DMS79 (cell line): ENCODE data around the gene LRRC75B.
"Not testable (repeated sequence)": the region's sequence is repeated elsewhere in the genome, so short reads cannot be mapped to it uniquely, and the experiment has no call there.

Experiments
- DNase-seq: peaks from one replicate; lab custom pipeline; 2025; lab: John Stamatoyannopoulos, UW

LRRC75B gene

GRCh38 chr22:24592851-24593558, at the start of gene LRRC75B:
LRRC75B (minus strand) TSS chr22:24593073; CDS start chr22:24593039, 34 bp downstream.
- peak; percentile 41 for DNase-seq

- not testable (repeated sequence) for DNase-seq
Observed at GRCh38 chr22:24642307-24642706, 49.4 kb upstream of the LRRC75B start.

- not testable (repeated sequence) for DNase-seq
Observed at GRCh38 chr22:24636513-24636912, 43.6 kb upstream of the LRRC75B start.

GRCh38 chr22:24634776-24635389, 42.0 kb upstream of the LRRC75B start:
- not testable (repeated sequence) for DNase-seq

DNA sequence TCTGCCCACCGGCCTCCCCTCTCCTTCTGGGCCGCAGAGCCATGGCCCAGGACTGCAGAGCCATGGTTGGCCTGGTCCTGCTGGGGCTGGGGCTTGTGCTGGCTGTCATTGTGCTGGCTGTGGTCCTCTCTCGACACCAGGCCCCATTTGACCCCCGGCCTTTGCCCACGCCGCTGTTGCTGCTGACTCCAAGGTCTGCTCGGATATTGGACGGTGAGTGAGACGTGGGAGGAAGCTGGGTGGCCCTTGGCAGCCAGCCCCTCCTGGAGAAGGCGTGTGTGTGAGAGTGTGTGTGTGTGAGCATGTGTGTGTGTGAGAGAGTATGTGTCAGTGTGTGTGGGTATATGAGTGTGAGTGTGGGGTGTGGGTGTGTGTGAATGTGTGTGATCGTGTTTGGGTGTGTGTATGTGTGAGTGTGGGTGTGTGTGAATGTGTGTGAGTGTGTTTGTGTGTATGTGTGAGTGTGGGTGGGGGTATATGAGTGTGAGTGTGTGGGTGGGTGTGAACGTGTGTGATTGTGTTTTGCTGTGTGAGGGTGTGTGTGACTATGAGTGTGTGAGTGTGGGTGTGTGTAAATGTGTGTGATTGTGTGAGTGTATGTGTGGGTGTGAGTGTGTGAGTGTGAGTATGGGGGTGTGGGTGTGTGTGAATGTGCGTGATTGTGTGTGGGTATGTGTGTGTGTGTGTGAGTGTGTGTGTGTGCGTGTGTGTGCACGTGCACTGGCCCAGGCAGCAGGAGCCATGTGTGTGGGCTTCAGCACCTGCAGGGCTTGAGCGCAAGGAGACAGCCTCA, 40.6 kb upstream of the LRRC75B start:
- DNase-seq: not testable (repeated sequence)

DNA sequence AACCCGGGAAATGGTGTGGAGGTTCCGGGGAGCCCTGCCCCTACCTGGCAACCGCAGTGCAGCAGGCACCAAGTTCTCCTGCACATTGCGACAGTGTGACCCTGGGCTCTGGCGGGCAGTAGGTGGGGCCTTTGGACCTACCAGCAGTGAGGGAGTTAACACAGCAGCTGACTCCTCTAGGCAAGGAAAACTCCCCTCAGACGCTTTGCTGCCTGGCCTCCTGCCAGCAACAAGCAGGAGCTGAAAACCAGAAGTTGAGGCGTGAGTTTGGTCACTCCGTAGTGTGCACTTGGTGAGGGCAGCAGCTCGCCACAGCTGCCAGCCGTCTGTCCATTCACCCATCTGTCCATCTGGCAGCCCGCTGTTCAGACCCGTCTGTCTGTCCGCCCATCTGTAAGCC, 39.8 kb upstream of the LRRC75B start:
- not testable (repeated sequence) for DNase-seq

- not testable (repeated sequence) for DNase-seq
Observed at GRCh38 chr22:24631430-24632122, 38.7 kb upstream of the LRRC75B start.

DNA sequence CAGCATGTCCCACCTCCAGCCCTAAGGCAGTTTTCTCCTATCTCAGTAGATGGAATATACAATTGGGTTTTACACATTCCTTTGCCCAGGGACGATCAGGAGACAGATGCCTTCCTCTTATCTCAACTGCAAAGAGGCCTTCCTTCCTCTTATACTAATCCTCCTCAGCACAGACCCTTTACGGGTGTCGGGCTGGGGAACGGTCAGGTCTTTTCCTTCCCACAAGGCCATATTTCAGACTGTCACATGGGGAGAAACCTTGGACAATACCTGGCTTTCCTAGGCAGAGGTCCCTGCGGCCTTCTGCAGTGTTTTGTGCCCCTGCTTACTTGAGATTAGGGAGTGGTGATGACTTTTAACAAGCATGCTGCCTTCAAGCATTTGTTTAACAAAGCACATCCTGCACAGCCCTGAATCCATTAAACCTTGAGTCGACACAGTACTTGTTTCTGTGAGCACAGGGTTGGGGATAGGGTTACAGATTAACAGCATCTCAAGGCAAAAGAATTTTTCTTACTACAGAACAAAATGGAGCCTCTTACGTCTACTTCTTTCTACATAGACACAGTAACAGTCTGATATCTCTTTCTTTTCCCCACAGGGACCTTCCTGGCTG, 38.0 kb upstream of the LRRC75B start:
- DNase-seq: not testable (repeated sequence)

DNA sequence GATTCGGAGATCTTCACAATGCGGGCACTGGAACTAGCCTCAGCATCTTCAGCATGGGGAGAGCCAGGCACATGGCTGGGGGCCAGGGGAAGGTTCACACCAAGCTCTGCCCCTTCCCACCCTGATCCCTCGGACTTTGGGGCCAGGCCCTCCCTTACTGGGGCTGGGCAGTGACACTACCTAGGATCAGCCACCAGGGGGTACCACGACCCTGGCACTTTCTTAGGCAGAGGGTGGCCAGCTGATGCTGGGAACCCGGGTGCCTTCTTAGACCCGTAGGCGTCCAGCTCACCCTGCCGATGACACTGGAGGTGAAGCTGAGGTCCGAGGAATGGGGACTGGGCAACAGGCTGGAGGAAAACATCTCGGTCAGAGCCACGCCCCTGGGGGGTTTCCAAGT, 36.2 kb upstream of the LRRC75B start:
- not testable (repeated sequence) for DNase-seq

DNA sequence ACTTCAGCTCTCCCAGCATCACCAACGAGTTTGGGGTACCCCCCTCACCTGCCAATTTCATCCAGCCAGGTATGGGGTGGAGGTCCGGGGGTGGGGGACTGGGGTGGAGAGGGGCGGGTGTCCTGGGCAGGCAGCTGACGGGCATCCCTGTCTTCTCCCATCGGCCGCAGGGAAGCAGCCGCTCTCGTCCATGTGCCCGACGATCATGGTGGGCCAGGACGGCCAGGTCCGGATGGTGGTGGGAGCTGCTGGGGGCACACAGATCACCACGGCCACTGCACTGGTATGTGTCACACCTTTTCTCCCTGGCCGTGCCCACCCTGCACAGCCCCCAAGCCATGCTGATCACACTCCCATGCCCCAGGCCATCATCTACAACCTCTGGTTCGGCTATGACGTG, 35.0 kb upstream of the LRRC75B start:
- not testable (repeated sequence) for DNase-seq

DNA sequence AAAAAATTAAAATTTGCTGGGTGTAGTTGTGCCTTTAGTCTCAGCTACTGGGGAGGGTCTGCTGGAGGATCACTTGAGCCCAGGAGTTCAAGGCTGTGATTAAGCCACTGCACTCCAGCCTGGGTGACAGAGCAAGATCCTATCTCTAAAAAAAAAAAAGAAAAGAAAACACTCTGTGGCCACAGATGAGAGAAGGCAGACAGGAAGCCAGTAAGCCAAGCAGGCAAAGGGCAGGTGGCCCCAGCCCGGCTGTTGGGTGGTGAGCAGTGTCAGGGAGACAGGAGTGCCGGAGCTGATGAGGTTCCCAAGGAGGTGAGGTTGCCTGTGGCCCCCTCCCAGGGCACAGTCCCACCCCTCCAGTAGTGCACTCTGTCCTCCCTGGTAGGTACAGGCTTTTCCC, 29.7 kb upstream of the LRRC75B start:
- not testable (repeated sequence) for DNase-seq

- not testable (repeated sequence) for DNase-seq
Observed at GRCh38 chr22:24621244-24621643, 28.4 kb upstream of the LRRC75B start.

GRCh38 chr22:24614794-24615193, 21.9 kb upstream of the LRRC75B start:
- not testable (repeated sequence) for DNase-seq

DNA sequence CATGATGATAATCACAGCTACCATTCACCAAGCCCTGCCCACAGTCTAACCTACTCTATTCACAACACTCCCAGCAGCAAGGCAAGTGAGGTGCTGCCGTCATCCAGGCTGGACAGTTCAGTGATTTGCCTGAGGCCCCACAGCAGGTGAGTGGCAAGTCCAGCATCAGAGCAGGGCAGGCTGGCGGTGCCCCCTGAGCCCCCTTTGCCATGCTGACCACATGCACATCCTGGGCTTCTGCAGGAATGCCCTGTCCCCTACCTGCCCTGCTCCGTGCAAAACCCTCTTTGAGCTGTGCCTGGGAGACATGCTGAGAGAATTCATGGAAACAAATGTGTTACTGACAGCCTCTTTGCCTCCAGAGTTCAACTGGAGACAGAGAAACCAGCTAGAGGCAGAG, 17.0 kb upstream of the LRRC75B start:
- not testable (repeated sequence) for DNase-seq

DNA sequence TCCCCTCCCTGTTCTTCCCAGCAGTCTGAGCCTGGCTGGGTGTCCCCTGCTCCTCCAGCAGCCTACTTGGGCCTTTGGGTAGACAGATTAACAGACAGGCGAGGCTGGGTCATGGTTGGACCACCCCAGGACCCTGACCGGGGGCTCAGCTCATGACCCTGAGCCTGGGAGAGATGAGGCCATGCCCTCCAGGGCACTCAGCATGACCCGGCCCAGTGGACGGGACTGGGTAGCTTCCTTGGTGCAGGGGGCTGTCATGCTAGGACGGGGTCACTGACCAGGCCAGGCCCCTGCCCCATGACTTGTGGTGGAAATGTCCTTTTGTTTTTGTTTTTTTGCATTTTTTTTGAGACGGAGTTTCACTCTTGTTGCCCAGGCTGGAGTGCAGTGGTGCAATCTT, 15.5 kb upstream of the LRRC75B start:
- not testable (repeated sequence) for DNase-seq

- DNase-seq: not testable (repeated sequence)
Observed at GRCh38 chr22:24607429-24607983, 14.6 kb upstream of the LRRC75B start.

GRCh38 chr22:24606340-24606739, 13.5 kb upstream of the LRRC75B start:
- DNase-seq: not testable (repeated sequence)

- not testable (repeated sequence) for DNase-seq
Observed at GRCh38 chr22:24603770-24604629, 11.1 kb upstream of the LRRC75B start.

GRCh38 chr22:24602847-24603769, 10.2 kb upstream of the LRRC75B start, which contains the start of gene GGT1:
GGT1 (plus strand) TSS chr22:24603193; CDS start chr22:24611082, 7,889 bp downstream.
- peak; percentile 25 for DNase-seq
